Left forelimb (tissue), 1 donor: ENCODE data around the gene HMGB1.
"Not testable (repeated sequence)": the region's sequence is repeated elsewhere in the genome, so short reads cannot be mapped to it uniquely, and the experiment has no call there.

Experiments
- DNase-seq: peaks from one replicate; pipeline ENCODE4 v3.0.0-alpha.2; 2018; ENCODE audit warnings: low spot score

HMGB1 gene

GRCh38 chr13:30466358-30466714 lies 600 bp upstream of the HMGB1 start:
- no peak for DNase-seq

GRCh38 chr13:30465343-30465592 lies 468 bp downstream of the HMGB1 start:
- no peak for DNase-seq

- peak; percentile 92 for DNase-seq
These were observed 1.0 kb downstream of the HMGB1 start for GRCh38 chr13:30464496-30465342.

DNA sequence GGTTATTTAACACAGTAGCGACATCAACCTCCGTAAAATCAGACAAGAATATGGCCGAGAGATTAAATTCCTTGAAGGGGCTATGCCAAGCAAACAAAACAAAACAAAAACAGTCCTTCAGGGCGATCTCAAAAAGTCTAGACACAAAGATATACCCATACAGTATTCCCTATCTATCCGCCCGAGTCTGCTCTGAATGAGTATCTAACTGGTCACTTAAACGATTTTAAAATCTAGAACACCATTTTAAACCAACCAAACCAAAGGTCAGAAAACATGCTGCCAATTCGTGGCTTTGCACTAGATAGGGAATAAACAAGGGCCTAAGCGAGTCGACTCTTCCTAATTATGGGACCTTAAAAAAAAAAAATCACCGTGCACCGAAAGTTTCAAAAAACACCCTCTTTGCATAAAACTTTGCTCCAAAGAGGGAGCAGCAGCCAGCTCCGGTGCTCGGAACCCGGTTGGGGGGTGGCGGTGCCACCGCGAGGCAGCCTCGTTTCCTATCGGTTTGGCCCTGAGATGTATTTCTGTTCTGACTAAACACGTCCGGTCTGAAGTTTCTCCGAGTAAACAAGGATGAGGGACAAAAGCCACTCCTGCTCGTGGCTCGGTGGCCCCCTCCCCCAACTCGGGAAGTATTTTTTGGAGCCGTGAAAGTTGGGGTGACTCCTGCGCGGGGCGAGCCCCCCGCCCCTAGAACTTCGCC lies 1.8 kb downstream of the HMGB1 start:
- DNase-seq, result peak; percentile 78

DNA sequence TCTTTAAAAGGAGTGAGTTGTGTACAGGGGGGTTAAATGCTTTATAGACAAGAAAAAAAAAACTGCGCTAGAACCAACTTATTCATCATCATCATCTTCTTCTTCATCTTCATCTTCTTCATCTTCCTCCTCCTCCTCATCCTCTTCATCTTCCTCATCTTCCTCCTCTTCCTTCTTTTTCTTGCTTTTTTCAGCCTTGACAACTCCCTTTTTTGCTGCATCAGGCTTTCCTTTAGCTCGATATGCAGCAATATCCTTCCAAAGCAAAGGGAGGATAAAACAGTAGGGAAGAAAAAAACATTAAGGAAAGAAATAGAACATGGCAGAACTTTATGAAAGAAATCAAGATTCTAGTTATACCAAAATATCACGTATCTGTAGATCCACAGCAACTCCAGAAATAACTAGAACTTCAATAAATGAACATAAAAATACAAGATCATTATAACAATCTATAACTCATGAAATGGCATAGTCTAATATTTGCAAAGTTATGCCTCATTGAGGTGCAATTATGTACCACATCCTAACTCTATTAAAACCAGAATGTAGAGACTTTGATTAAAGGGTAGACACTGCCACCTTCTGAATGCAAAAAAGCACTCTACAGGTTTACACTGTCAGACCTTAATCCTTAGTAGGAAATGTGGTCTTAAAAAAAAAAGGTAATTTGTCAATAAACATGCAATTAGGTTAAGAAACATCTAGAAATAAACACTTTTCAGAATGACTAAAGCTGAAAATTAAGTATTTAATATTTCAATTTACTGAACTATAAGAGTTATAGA lies 4.3 kb downstream of the HMGB1 start:
- DNase-seq, result not testable (repeated sequence)

DNA sequence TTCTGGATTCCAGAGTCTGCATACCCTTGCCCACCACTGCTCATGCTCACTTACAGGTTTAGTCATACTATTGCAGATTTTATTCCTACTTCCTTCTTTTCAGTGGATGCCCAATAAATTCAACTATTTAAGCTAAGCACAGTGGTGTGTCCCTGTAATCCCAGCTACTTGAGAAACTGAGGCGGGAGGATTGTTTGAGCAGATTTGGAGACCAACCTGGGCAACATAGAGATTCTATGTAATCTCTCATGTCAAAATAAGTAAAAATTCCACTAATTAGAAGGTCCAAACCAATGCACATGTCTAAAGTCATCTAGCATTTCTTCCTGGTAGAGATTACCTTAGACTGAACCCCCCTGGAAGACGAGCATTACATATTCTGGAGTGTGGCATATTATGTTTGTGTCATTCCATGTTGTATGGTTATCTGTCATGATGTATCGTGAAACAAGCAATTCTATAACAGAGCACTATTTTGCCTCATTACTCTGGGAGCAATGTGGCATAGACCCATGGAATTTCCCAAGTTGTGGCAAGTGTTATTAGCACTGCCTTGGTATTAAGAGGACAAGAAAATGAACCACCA lies 8.3 kb downstream of the HMGB1 start:
- DNase-seq, result no peak

GRCh38 chr13:30456290-30456689 lies 9.4 kb downstream of the HMGB1 start:
- no peak for DNase-seq

GRCh38 chr13:30454991-30455390 lies 10.7 kb downstream of the HMGB1 start:
- DNase-seq, result no peak

DNA sequence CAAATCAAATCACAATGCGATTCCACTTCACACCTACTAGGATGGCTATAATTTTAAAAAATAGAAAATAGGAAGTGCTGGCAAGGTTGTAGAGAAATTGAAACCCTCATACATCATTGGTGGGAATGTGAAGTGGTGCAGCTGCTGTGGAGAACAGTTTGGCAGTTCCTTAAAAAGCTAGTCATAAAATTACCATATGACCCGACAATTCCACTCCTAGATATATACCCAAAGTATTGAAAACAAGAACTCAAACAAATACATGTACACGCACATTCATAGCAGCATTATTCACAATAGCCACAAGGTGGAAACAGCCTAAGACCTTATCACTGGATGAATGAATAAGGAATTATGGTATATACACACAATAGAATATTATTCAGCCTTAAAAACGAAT lies 12.0 kb downstream of the HMGB1 start:
- no peak for DNase-seq

DNA sequence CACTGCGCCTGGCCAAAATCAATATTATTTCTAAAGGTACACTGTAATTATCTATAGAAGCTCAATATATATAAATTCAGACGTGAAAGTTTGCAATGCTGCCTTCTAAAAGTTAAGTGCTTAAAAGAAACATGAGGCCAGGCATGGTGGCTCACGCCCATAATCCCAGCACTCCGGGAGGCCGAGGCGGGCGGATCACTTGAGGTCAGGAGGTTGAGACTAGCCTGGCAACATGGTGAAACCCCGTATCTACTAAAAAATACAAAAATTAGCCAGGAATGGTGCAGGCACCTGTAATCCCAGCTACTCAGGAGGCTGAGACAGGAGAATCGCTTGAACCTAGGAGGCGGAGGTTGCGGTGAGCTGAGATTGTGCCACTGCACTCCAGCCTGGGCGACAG lies 14.3 kb downstream of the HMGB1 start:
- not testable (repeated sequence) for DNase-seq

DNA sequence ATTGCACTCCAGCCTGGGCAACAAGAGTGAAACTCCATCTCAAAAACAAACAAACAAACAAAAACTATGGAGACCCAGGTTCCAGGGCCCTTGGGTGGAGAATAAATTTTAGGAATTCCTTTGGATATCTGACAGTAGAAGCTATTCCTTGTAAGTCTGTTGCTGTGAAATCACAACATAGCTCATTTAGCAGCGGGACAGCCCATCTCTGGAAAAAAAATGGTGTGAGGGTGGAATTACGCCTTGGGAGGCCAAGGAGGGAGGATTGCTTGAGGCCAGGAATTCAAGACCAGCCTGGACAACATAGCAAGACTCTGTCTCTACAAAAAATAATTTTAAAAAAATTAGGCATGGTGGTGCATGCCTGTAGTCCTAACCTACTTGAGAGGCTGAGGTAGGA lies 15.7 kb downstream of the HMGB1 start:
- DNase-seq, result no peak

- DNase-seq, result no peak
These were observed 17.3 kb downstream of the HMGB1 start for GRCh38 chr13:30448441-30448840.

DNA sequence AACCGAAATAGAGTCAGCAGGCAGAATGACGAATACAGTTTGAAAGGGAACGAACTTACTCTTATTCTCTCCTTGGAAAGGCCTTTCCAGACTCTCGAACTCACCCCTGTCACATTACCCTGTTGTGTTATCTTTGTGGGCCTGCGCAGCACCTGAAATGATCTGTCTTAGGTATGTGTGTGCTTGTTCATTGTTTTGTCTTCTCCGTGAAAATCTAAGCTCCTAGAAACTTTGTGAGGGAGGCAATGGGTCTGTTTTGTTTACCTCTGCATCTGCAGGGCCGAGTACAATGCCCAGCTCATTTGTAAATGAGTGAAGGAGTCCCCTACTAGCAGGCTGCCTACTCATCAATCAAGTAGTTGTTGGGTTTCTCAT lies 19.6 kb downstream of the HMGB1 start:
- no peak for DNase-seq

- no peak for DNase-seq
These were observed 21.8 kb downstream of the HMGB1 start for GRCh38 chr13:30443957-30444404.

- DNase-seq, result not testable (repeated sequence)
These were observed 22.2 kb downstream of the HMGB1 start for GRCh38 chr13:30443491-30443890.

GRCh38 chr13:30442926-30443325 lies 22.8 kb downstream of the HMGB1 start:
- no peak for DNase-seq

- DNase-seq, result no peak
These were observed 24.6 kb downstream of the HMGB1 start for GRCh38 chr13:30440910-30441703.

DNA sequence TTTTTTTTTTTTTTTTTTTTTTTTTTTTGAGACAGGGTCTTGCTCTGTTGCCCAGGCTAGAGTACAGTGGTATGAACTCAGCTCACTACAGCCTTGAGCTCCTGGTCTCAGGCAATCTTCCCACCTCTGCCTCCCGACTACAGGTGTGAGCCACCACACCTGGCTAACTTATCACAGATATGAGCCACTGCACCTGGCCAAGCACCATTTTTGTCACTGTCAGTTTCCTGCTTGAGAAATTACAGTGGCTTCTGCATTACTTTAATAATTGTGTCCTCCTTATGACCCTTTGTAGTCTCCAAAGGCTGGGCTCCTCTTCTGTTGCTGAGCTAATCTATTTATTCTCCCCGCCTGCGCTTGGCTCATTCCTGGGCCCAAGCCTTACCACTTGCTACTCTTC lies 27.4 kb downstream of the HMGB1 start:
- DNase-seq, result no peak

- no peak for DNase-seq
These were observed 28.6 kb downstream of the HMGB1 start for GRCh38 chr13:30437177-30437576.

DNA sequence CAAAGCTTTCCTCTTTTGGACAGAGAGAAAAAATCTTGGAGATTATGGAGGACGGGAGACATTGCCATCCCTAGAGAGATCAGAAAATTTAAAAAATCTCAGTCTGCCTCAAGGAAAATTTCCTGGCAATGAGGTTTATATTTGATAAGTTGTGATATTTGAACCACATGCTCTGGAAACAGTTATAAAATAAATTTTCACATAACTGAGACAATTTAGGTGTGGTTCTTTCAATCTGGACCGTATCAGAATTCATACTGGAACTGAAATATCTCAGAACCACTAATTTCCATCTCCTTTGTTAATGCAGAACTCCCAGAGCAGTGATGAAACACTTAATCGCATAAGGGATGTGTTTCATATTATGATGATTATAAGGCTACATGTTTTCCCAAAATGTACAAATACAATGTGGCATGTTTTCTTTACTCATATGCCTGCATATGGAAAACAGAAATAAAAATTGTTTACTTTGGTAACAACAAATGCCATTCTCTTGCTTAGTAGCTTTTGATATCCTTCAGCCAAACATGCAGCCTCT lies 29.8 kb downstream of the HMGB1 start:
- no peak for DNase-seq

DNA sequence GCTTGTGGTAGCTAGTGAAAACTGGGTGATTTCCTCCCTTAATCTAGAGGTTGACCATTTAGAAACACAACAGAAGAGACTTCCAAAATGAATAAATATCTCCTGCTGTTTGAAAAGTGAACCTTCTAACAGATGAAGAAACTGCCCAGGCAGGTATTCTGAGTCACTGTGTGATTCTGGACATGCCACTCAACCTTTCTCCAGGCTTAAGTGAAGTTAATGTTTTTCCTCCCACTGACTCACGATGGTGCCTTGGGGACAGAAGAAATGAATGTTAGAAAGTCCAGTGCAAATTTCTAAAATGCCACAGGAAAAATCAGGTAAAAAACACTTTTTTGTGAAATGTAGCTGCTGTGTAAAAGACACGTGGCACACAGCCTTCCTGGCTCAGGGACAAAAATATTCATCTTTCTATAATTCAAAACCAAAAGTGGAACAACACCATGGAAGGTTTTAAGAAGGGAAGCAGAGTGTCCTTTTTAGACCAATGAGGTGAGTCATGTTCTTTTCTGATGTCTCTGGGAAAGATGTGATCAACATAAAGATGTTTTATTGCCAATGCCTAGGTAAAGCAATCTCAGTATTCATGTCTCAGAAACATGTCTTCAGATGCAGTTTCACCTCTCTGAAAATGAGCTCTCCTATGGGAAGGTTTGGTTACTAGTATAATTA lies 34.3 kb downstream of the HMGB1 start:
- no peak for DNase-seq
